Measurements from ENCODE around the gene TFCP2L1. TPM values are rescaled to one million over a fixed set of nuclear protein-coding genes. Genes with fewer than 3 reads are reported as not detected.
A peak's percentile ranks its signal among the peaks of the same experiment; 100 is the strongest.
"Not testable (repeated sequence)": the region's sequence is repeated elsewhere in the genome, so short reads cannot be mapped to it uniquely, and the experiment has no call there.

The TFCP2L1 gene
- total RNA-seq, 1 donor from 2014 or later: 0.19 TPM

GRCh38 chr2:121235542-121235941 lies 49.5 kb downstream of the TFCP2L1 start:
- DNase-seq (no peak), ATAC-seq (ENCODE audit: poor library complexity) (no peak)
- intact Hi-C loops (cut with DNase I): no loop called here

DNA sequence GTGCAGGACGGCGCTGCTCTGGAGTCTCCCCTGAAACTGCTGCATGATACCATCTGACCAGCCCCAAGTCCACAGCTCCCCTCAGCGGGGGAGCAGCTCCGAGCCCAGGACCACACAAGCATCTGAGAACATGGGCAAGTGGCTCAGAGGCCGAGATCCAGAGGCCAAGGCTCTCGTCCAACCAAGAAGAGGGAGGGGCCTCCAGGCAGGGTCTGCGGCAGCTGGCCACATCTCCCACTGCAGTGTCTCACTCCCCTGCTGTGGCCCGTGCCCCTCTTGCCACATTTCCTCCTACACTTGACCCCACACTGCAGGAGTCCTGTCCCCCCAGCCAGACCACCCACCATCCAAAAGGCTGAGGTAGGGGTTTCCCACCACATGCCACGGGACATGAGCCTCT lies 50.2 kb downstream of the TFCP2L1 start:
- no peak for DNase-seq
- intact Hi-C loops (cut with DNase I): no loop called here
- no peak for ATAC-seq (ENCODE audit: poor library complexity)

GRCh38 chr2:121234144-121234543 lies 50.9 kb downstream of the TFCP2L1 start:
- intact Hi-C loops (cut with DNase I): no loop called here
- ATAC-seq (ENCODE audit: poor library complexity): no peak
- DNase-seq: no peak

GRCh38 chr2:121233486-121234110 lies 51.4 kb downstream of the TFCP2L1 start:
- ATAC-seq (ENCODE audit: poor library complexity) (no peak), DNase-seq (no peak)
- intact Hi-C loops (cut with DNase I): no loop called here

DNA sequence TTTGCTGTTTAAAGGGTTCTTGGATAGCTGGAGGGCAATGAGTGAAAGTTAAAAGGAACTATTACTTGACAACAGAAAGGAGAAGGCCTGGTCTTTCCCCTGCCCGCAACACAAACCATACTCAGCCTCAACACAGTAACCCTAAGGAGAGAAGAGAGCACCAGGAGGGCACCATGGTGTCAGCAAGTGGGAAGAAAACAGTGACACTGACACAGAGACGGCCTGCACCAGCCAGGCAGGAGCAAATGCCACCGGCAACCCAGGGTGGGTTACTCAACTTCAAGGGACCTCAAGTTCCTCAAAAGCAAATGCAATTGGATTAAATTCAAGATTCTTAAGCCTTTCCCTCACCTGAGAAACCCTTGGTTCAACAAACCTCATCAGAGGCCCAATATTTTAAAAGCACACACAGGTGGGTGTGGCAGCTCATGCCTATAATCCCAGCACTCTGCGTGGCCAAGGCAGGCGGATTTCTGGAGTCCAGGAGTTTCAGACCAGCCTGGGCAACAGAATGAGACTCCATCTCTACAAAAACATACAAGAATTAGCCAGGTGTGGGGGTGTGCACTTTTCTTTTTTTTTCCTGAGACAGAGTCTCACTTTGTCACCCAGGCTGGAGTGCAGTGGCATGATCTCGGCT lies 52.3 kb downstream of the TFCP2L1 start:
- DNase-seq (no peak), ATAC-seq (ENCODE audit: poor library complexity) (no peak)
- intact Hi-C loops (cut with DNase I): no loop called here

- DNase-seq: no peak
- intact Hi-C loops (cut with DNase I): no loop called here
- ATAC-seq (ENCODE audit: poor library complexity): no peak
Observed at GRCh38 chr2:121231385-121232000, 53.5 kb downstream of the TFCP2L1 start.

DNA sequence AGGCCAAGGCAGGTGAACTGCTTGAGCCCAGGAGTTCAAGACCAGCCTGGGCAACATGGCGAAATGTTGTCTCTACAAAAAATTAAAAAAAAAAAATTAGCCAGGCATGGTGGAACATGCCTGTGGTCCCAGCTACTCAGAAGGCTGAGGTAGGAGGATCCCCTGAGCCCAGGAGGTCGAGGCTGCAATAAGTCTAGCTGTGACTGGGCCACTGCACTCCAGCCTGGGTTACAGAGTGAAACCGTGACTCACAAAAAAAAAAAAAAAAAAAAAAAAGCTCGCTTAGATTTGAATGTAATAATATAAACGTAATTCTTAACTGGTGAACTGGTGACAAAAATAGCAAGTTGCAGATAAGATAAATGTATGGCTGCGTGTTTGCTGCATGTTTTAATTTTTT lies 56.5 kb downstream of the TFCP2L1 start:
- DNase-seq (no peak), ATAC-seq (ENCODE audit: poor library complexity) (no peak)
- intact Hi-C loops (cut with DNase I): no loop called here

DNA sequence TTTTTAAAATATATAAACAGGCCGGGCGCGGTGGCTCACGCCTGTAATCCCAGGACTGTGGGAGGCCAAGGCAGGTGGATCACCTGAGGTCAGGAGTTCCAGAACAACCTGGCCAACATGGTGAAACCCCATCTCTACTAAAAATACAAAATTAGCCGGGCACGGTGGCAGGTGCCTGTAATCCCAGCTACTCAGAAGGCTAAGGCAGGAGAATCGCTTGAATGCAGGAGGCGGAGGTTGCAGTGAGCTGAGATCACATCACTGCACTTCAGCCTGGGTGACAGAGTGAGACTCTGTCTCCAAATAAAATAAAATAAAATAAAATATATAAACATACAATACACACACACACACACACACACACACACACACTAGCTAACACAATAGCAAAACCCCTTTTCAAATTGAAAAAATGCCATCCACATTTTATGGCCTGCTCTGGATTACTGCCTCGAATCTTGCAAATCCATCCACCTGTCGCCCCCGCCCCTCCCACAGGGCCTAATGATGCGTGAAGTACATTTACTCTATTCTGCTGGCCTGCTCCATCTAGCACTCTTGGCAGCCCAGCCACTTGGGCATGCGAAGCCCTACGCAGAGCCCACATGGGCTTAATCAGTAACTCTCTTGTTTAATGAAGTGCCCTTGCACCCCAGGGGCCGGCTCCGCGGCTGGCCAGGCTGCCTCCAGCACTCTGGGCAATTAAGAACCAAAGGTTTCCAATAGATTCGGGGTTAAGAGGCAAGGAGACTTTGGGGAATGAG lies 57.4 kb downstream of the TFCP2L1 start:
- intact Hi-C loops (cut with DNase I); DNase-seq; ATAC-seq (ENCODE audit: poor library complexity): not testable (repeated sequence)

- ATAC-seq (ENCODE audit: poor library complexity); intact Hi-C loops (cut with DNase I); DNase-seq: not testable (repeated sequence)
Observed at GRCh38 chr2:121225681-121226080, 59.3 kb downstream of the TFCP2L1 start.

- intact Hi-C loops (cut with DNase I): no loop called here
- ATAC-seq (ENCODE audit: poor library complexity): no peak
- no peak for DNase-seq
Observed at GRCh38 chr2:121220995-121221394, 64.0 kb downstream of the TFCP2L1 start.

- intact Hi-C loops (cut with DNase I): no loop called here
- DNase-seq: no peak
- no peak for ATAC-seq (ENCODE audit: poor library complexity)
Observed at GRCh38 chr2:121219866-121220265, 65.1 kb downstream of the TFCP2L1 start.

DNA sequence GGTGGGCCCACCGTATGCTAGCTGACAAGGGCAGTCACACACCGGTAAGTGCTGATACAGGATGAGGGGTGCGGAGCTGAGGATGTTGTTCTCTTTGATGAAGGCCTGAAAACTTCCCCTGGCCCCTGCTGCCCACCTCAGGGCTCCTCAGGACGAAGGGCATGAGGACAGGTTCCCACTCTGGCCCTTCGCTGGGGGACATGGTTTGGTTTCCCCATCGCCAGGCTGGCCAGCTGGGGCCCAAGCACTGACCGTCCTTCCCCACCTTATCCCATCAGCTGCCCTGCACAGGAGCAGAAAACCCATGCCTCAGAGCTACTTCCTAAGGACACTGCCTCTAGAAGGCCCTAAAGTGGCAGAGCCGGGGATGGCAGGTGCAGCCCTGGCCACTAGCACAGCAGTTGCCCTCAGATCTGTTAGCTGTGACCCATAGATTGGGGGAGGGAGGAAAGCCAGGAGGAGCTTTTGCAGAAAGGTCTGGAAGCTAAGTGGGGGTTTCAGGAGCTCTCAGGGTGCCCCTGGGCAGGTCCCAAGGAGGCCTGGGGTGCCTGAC lies 66.5 kb downstream of the TFCP2L1 start:
- intact Hi-C loops (cut with DNase I): no loop called here
- no peak for ATAC-seq (ENCODE audit: poor library complexity)

DNA sequence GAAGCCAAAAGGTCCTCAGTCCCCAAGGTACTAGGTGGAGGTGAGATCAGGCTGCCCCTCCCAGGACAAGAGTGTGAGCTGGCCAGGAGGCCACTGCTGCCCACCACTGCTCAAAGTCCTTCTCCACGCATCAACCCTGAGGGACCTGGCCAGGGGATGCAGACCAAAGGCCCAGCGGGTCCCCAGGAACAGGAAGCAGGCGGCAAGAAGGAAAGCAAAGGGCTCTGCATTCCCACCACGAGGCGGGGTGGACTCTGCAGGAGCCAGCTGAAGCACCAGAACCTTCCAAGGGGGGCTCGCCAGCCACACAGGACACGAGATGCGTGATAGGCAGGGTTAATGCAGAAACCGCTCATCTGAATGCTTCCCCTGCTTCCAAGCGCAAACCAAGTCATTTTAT lies 67.4 kb downstream of the TFCP2L1 start:
- intact Hi-C loops (cut with DNase I): no loop called here
- DNase-seq (no peak), ATAC-seq (ENCODE audit: poor library complexity) (no peak)

More for the DNA sequence above, 66.5 kb downstream of the TFCP2L1 start:
- DNase-seq: no peak

GRCh38 chr2:121214296-121214695 lies 70.7 kb downstream of the TFCP2L1 start:
- ATAC-seq (ENCODE audit: poor library complexity) (no peak), DNase-seq (no peak)
- intact Hi-C loops (cut with DNase I): no loop called here

GRCh38 chr2:121213386-121213785 lies 71.6 kb downstream of the TFCP2L1 start:
- no peak for DNase-seq
- intact Hi-C loops (cut with DNase I): no loop called here
- no peak for ATAC-seq (ENCODE audit: poor library complexity)

- intact Hi-C loops (cut with DNase I): no loop called here
- DNase-seq: no peak
Observed at GRCh38 chr2:121212661-121213325, 72.2 kb downstream of the TFCP2L1 start.

DNA sequence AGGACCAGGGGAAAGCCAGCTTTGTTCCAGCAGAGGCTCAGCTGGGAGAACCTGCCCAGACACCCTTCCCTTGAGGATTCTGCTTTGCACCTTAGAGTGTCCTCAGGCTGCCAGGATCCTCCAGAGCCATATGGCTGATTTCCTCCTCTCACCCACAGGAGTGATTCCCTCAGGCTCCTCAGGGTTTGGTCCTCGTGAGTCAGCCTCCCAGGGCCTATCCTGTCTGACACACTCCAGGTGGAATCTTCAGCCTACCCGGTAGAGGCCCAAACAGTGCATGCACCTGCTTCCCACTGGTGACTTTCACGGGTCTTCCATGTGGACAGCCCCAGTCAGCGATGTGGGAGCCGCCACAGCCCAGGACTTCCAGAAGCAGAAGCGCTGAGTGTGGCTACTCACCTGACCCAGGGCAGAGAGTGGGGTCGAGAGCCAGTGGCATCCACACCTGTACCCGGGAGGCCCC lies 73.3 kb downstream of the TFCP2L1 start:
- no peak for ATAC-seq (ENCODE audit: poor library complexity)
- intact Hi-C loops (cut with DNase I): no loop called here
- DNase-seq: no peak

More at GRCh38 chr2:121212661-121213325, 72.2 kb downstream of the TFCP2L1 start:
- ATAC-seq (ENCODE audit: poor library complexity): no peak

GRCh38 chr2:121211251-121211650 lies 73.8 kb downstream of the TFCP2L1 start:
- intact Hi-C loops (cut with DNase I): no loop called here
- ATAC-seq (ENCODE audit: poor library complexity) (peak; percentile 12), DNase-seq (peak; percentile 12)

DNA sequence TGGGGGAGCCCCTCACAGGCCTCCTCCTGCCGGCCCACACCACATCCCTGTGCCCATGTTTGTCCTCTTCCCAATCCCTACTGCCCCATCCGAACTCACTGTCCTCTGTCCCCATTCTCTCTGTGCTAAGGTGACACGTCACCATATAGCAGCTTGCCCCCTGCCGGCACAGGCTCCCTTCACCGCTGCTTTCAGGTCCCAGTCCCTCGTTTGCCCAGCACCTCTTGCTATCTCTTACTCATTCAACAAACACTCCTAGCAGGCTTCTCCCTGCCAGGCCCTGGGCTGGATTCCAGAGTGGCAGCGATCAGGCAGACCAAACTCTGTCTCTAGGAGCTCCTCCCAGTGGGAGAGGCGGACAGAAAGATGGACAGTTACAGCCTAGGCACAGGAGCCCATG lies 74.3 kb downstream of the TFCP2L1 start:
- intact Hi-C loops (cut with DNase I): no loop called here
- ATAC-seq (ENCODE audit: poor library complexity) (peak; percentile 74), DNase-seq (peak; percentile 54)
